Cardiac muscle cell (in vitro differentiated cells and primary cell): ENCODE measurements around the gene FAM149A. TPM values are rescaled to one million over a fixed set of nuclear protein-coding genes. Genes with fewer than 3 reads are reported as not detected.

ENCODE experiments used
- DNase-seq, 2 donors: peaks; one replicate each; pipeline versions ENCODE4 v3.0.0 to v3.0.0-alpha.2; 2010 to 2017; ENCODE audit warnings: low read depth in 1 of 2, low spot score in 1 of 2
- H3K27ac ChIP-seq: fragments of 200-600 bp; sonication (generic); 2 replicates; pipeline ENCODE4 v1.5.1; 2016
- H3K27me3 ChIP-seq: fragments of 200-600 bp; sonication (generic); 2 replicates; pipeline ENCODE4 v1.6.0; 2016; ENCODE audit warnings: control low read depth
- H3K36me3 ChIP-seq: fragments of 200-600 bp; sonication (generic); 2 replicates; pipeline ENCODE4 v1.5.1; 2016; ENCODE audit warnings: control low read depth
- H3K4me1 ChIP-seq: fragments of 200-600 bp; sonication (generic); 2 replicates; pipeline ENCODE4 v1.8.1; 2017; ENCODE audit warnings: low read depth, mild to moderate bottlenecking, mixed run types
- H3K4me3 ChIP-seq: fragments of 200-600 bp; sonication (generic); 2 replicates; pipeline ENCODE4 v1.5.1; 2016; ENCODE audit warnings: mild to moderate bottlenecking
- H3K9me3 ChIP-seq: fragments of 200-600 bp; sonication (generic); 2 replicates; pipeline ENCODE4 v1.5.1; 2017; ENCODE audit warnings: low read depth, mild to moderate bottlenecking, control low read depth
- polyA plus RNA-seq: library from polyadenylated mRNA; unstranded; fragments of >200 nt; fragmentation: Nextera tagmentation; extraction: Ambion mirVana; gene quantifications from 2 replicates; pipeline ENCODE4 v1.2.1, GENCODE V29; 2016
- total RNA-seq: library from RNA; depleted of rRNA; stranded (reverse); fragments of >200 nt; gene quantifications from 2 replicates; pipeline ENCODE4 v1.2.3, GENCODE V29; 2016
- TF ChIP-seq, protein P1 (sequence below): IDR thresholded peaks from 2 replicates; pipeline ENCODE4 v1.5.1; 2012; ENCODE audit warnings: low read depth, mild to moderate bottlenecking, low read length

Gene FAM149A
- total and polyA plus RNA-seq, 2 experiments from 2014 or later = 9.8 to 14.1 TPM

DNA sequence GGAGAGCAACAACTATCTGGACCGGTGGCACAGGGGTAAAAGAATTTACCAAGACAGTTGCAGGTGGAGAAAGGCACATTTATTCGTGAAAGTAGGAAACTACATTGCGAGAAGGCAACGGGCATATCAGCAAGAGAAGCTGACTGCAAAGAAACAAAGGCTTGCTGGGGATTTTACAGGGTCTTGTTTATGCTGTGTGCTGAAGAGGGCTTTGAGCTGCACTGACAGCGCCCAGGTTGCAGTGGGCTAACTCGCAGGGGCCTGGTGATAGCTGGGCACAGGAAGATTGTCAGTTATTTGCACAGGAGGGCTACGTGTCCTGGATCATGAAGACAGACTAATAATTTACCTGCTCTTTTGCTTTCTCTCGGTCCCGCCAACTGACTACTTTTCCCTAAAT is 24.8 kb upstream of the FAM149A start:
- peaks cover 16% of the 10 kb centered on the region for H3K4me1 ChIP-seq
- TF ChIP-seq, protein P1, sequence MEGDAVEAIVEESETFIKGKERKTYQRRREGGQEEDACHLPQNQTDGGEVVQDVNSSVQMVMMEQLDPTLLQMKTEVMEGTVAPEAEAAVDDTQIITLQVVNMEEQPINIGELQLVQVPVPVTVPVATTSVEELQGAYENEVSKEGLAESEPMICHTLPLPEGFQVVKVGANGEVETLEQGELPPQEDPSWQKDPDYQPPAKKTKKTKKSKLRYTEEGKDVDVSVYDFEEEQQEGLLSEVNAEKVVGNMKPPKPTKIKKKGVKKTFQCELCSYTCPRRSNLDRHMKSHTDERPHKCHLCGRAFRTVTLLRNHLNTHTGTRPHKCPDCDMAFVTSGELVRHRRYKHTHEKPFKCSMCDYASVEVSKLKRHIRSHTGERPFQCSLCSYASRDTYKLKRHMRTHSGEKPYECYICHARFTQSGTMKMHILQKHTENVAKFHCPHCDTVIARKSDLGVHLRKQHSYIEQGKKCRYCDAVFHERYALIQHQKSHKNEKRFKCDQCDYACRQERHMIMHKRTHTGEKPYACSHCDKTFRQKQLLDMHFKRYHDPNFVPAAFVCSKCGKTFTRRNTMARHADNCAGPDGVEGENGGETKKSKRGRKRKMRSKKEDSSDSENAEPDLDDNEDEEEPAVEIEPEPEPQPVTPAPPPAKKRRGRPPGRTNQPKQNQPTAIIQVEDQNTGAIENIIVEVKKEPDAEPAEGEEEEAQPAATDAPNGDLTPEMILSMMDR = no peak
- H3K9me3 ChIP-seq = no peaks in the 10 kb centered on the region
- H3K27me3 ChIP-seq = no peaks in the 10 kb centered on the region
- peak in 1 of 2 donors; percentile 20 for DNase-seq
- H3K36me3 ChIP-seq = no peaks in the 10 kb centered on the region
- no peak overlapping the region for H3K4me3 ChIP-seq
- H3K27ac ChIP-seq = peak overlapping the region; percentile 41

DNA sequence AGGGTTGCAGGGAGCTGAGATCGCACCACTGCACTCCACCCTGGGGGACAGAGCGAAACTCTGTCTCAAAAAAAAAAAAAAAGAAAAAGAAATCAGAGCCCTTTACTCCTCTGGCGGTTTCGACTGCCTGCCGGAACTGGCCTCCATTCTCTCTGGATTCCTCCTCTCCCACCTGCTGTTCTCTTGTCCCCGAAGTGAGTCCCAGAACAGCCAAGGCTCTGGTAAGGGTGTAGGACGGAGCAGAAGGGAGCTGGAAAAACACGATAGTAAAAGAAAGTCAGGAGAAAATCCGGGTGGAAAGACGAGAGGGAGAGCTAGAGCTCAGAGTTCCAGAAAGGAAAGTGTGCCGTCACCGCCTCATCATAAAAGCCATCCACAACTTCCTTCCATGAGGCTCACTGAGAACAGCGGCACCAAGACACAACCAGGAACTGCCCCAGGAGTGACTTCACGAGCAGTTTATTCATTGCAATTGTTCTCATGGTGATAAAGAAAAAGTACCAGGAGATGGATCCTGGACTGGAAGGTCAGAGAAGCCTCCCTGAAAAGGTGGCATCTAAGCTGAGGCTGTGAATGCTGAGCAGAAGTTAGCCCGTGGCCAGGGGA is 23.2 kb upstream of the FAM149A start:
- Histone ChIP-seq H3K27me3 (no peaks in the 10 kb centered on the region), H3K4me3 (no peak overlapping the region), H3K27ac (no peak overlapping the region), H3K36me3 (no peaks in the 10 kb centered on the region), H3K9me3 (no peaks in the 10 kb centered on the region), H3K4me1 (peaks cover 16% of the 10 kb centered on the region)
- DNase-seq = no peak
- TF ChIP-seq, protein P1 = no peak

DNA sequence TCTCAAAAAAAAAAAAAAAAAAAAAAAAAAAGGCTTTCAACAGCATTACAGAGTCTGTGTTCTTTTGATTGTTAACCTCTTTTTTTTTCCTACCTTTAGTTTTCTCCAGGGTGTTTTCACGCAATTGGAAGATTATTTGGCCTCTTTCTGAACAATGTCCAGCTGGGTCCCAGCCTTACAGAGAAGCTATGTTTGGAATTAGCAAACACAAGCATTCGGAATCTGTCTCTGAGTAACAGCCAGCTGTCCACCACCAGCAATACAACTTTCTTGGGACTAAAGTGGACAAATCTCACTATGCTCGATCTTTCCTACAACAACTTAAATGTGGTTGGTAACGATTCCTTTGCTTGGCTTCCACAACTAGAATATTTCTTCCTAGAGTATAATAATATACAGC is 22.3 kb upstream of the FAM149A start:
- H3K9me3 ChIP-seq = no peaks in the 10 kb centered on the region
- TF ChIP-seq, protein P1 = no peak
- DNase-seq = no peak
- no peak overlapping the region for H3K27ac ChIP-seq
- H3K36me3 ChIP-seq = no peaks in the 10 kb centered on the region
- H3K4me3 ChIP-seq = no peak overlapping the region
- peaks cover 16% of the 10 kb centered on the region for H3K4me1 ChIP-seq
- no peaks in the 10 kb centered on the region for H3K27me3 ChIP-seq

DNA sequence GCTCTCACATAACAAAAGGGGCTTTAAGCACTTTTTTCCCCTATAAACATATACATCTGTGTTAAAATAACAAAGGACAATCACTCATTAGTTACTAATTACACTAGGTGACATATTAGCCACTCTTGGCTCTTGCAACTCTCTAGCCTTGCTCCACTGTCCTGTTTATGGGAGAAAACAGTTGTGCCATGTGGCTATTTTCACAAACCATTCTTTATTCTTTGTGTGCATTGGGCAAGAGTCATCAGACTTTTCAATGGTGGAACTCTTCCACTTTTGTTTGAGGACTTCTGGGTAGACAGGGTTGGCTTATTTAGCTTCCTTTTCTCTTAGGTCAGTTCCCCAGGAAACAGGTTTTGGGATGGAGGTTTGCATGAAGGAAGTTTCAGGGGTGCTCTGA is 16.0 kb upstream of the FAM149A start:
- no peaks in the 10 kb centered on the region for H3K36me3 ChIP-seq
- H3K9me3 ChIP-seq = no peaks in the 10 kb centered on the region
- no peak for DNase-seq
- H3K4me3 ChIP-seq = no peak overlapping the region
- TF ChIP-seq, protein P1 = no peak
- H3K4me1 ChIP-seq = no peaks in the 10 kb centered on the region
- H3K27me3 ChIP-seq = no peaks in the 10 kb centered on the region
- H3K27ac ChIP-seq = no peak overlapping the region

DNA sequence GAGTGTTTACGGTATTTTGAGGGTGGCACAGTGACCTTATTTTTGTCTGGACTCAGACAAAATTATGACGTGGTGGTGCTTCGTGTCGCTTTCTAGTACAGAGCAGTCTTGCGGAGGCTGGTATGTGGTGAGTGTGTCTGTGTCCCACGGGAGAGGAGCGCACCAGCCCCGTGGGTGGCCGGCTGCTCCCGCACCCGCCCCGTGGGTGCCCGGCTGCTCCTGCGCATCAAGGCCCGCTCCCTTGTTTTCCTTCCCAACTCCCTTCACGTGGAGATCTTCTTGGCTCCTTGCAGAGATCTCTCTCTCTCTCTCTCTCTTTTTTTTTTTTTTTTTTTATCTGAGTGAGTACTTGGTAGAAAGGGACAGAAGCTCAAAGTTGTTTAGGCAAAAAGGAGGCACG is 12.2 kb upstream of the FAM149A start:
- no peak overlapping the region for H3K27ac ChIP-seq
- no peaks in the 10 kb centered on the region for H3K4me1 ChIP-seq
- DNase-seq = no peak
- no peaks in the 10 kb centered on the region for H3K27me3 ChIP-seq
- TF ChIP-seq, protein P1 = no peak
- no peaks in the 10 kb centered on the region for H3K9me3 ChIP-seq
- H3K4me3 ChIP-seq = no peak overlapping the region
- H3K36me3 ChIP-seq = no peaks in the 10 kb centered on the region
